Measurements from ENCODE around the gene ZNF813. TPM values are rescaled to one million over a fixed set of nuclear protein-coding genes. Genes with fewer than 3 reads are reported as not detected.

Gene ZNF813
- polyA plus RNA-seq, 1 donor (not counting 4 experiments of a cell fraction or from before 2014, with no cell fraction given), result 2.5 TPM

DNA sequence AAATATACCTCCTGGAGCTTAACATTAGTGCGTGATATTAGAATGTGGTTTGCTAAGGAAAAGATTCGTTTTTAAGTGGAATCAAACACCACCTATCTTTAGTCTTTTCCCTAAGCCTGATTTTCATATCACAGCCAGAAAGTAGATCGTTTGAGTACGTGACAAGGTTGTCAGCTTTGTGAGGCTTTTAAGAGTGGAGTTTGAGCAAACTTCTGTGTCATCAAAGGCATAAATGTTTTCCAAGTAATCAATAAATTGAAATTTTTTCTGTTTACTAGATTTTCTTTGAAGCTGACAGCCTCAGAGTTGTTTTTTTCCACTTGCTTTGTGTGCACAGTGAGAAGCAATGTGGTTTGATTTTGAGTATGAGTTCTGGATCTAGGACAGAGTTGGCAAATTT is 63.9 kb downstream of the ZNF813 start:
- no peaks in the 10 kb centered on the region for H3K27me3 ChIP-seq (ENCODE audit: control insufficient read depth, extremely low read depth, insufficient read depth, low read length)
- H3K4me1 ChIP-seq (ENCODE audit: control insufficient read depth, extremely low read depth, insufficient read depth, low read length), result no peaks in the 10 kb centered on the region
- DNase-seq (ENCODE audit: low read depth, low spot score), result no peak
- H3K27ac ChIP-seq (ENCODE audit: control insufficient read depth, insufficient read depth, low read length), result no peak overlapping the region
- no peak overlapping the region for H3K4me3 ChIP-seq (ENCODE audit: control insufficient read depth in 2 of 3, extremely low read depth in 1 of 3, insufficient read depth in 2 of 3, low read depth in 1 of 3, low read length in 3 of 3)
- dilution Hi-C loops (cut with MboI; ENCODE audit: extremely low pct_ligation_motif_present, low sequenced_read_pairs), result no loop called here
- no peak overlapping the region for H3K4me2 ChIP-seq (ENCODE audit: control insufficient read depth, extremely low read depth, insufficient read depth, low read depth, low read length)
- H3K36me3 ChIP-seq (ENCODE audit: control insufficient read depth in 2 of 2, extremely low read depth in 1 of 2, insufficient read depth in 2 of 2, low read length in 2 of 2), result no peaks in the 10 kb centered on the region
- no peak for TF ChIP-seq EZH2 (IDR thresholded peaks at IDR 0.05; ENCODE audit: low read length)
- TF ChIP-seq, protein P1, sequence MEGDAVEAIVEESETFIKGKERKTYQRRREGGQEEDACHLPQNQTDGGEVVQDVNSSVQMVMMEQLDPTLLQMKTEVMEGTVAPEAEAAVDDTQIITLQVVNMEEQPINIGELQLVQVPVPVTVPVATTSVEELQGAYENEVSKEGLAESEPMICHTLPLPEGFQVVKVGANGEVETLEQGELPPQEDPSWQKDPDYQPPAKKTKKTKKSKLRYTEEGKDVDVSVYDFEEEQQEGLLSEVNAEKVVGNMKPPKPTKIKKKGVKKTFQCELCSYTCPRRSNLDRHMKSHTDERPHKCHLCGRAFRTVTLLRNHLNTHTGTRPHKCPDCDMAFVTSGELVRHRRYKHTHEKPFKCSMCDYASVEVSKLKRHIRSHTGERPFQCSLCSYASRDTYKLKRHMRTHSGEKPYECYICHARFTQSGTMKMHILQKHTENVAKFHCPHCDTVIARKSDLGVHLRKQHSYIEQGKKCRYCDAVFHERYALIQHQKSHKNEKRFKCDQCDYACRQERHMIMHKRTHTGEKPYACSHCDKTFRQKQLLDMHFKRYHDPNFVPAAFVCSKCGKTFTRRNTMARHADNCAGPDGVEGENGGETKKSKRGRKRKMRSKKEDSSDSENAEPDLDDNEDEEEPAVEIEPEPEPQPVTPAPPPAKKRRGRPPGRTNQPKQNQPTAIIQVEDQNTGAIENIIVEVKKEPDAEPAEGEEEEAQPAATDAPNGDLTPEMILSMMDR (optimal IDR thresholded peaks at IDR 0.05 in 1 of 3, IDR thresholded peaks at IDR 0.05 in 1 of 3, conservative IDR thresholded peaks at IDR 0.05 in 1 of 3; ENCODE audit: extremely low read depth in 1 of 3, insufficient read depth in 2 of 3, low read length in 3 of 3), result no peak
- H3K79me2 ChIP-seq (ENCODE audit: control insufficient read depth, insufficient read depth, low read length), result no peaks in the 10 kb centered on the region
- H4K20me1 ChIP-seq (ENCODE audit: control insufficient read depth, extremely low read depth, insufficient read depth, low read length), result no peaks in the 10 kb centered on the region
- no peak overlapping the region for H2AFZ ChIP-seq (ENCODE audit: control insufficient read depth, low read length)
- no peak for FAIRE-seq
- H3K9me1 ChIP-seq (ENCODE audit: control insufficient read depth, extremely low read depth, insufficient read depth, low read length), result no peaks in the 10 kb centered on the region
- H3K9me3 ChIP-seq (ENCODE audit: control insufficient read depth, low read depth, low read length), result no peaks in the 10 kb centered on the region
- H3K9ac ChIP-seq (ENCODE audit: control insufficient read depth, extremely low read depth, insufficient read depth, low read length), result no peak overlapping the region

DNA sequence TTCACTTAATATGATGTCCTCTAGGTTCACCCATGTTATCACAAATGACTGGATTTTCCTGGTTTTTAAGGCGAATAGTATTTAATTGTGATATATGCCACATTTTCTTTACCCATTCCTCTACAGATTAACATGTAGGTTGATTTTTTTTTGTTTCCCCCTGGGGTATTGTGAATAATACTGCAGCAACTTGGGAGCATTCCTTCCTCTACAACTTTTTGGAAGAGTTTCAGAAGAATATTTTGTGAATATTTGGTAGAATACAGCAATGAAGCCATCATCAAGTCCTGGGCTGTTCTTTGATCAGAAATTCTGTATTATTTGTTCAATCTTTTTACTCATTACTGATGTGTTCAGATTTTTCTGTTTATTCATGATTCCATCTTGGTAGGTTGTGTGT is 64.8 kb downstream of the ZNF813 start:
- Histone ChIP-seq H4K20me1 (ENCODE audit: control insufficient read depth, extremely low read depth, insufficient read depth, low read length) (no peaks in the 10 kb centered on the region), H3K9me1 (ENCODE audit: control insufficient read depth, extremely low read depth, insufficient read depth, low read length) (no peaks in the 10 kb centered on the region), H3K9ac (ENCODE audit: control insufficient read depth, extremely low read depth, insufficient read depth, low read length) (no peak overlapping the region), H3K27ac (ENCODE audit: control insufficient read depth, insufficient read depth, low read length) (no peak overlapping the region), H3K4me2 (ENCODE audit: control insufficient read depth, extremely low read depth, insufficient read depth, low read depth, low read length) (no peak overlapping the region), H2AFZ (ENCODE audit: control insufficient read depth, low read length) (no peak overlapping the region), H3K79me2 (ENCODE audit: control insufficient read depth, insufficient read depth, low read length) (no peaks in the 10 kb centered on the region), H3K9me3 (ENCODE audit: control insufficient read depth, low read depth, low read length) (no peaks in the 10 kb centered on the region), H3K4me1 (ENCODE audit: control insufficient read depth, extremely low read depth, insufficient read depth, low read length) (no peaks in the 10 kb centered on the region), H3K27me3 (ENCODE audit: control insufficient read depth, extremely low read depth, insufficient read depth, low read length) (no peaks in the 10 kb centered on the region), H3K36me3 (ENCODE audit: control insufficient read depth in 2 of 2, extremely low read depth in 1 of 2, insufficient read depth in 2 of 2, low read length in 2 of 2) (no peaks in the 10 kb centered on the region), H3K4me3 (ENCODE audit: control insufficient read depth in 2 of 3, extremely low read depth in 1 of 3, insufficient read depth in 2 of 3, low read depth in 1 of 3, low read length in 3 of 3) (no peak overlapping the region)
- no peak for DNase-seq (ENCODE audit: low read depth, low spot score)
- dilution Hi-C loops (cut with MboI; ENCODE audit: extremely low pct_ligation_motif_present, low sequenced_read_pairs), result no loop called here
- no peak for TF ChIP-seq EZH2 (IDR thresholded peaks at IDR 0.05; ENCODE audit: low read length)
- TF ChIP-seq, protein P1 (optimal IDR thresholded peaks at IDR 0.05 in 1 of 3, IDR thresholded peaks at IDR 0.05 in 1 of 3, conservative IDR thresholded peaks at IDR 0.05 in 1 of 3; ENCODE audit: extremely low read depth in 1 of 3, insufficient read depth in 2 of 3, low read length in 3 of 3), result no peak
- no peak for FAIRE-seq

Measured in keratinocyte (primary cell).